GM23338 (cell line): Measurements from ENCODE around the gene MAP3K10. TPM values are rescaled to one million over a fixed set of nuclear protein-coding genes. Genes with fewer than 3 reads are reported as not detected.

Experiments
- ATAC-seq: fragments of 200-7000 bp; cut with Tn5 transposase; 3 replicates; pipeline ENCODE4 v1.9.1; 2020
- DNase-seq: peaks from one replicate; pipeline ENCODE4 v3.0.0-alpha.2; 2015; ENCODE audit warnings: low spot score
- H2AFZ ChIP-seq: fragments of 200-600 bp; sonication (generic); 2 replicates; pipeline ENCODE4 v1.8.0; 2016; ENCODE audit warnings: antibody characterized with exemption, mild to moderate bottlenecking, moderate library complexity
- H3F3A ChIP-seq: fragments of 200-600 bp; sonication (generic); replicated peaks from 2 replicates; pipeline ENCODE4 v1.8.0; 2017; ENCODE audit warnings: antibody characterized with exemption, mixed run types, low read depth
- H3K27ac ChIP-seq: fragments of 200-600 bp; sonication (generic); 2 replicates; pipeline ENCODE4 v1.6.1; 2016; ENCODE audit warnings: low read depth
- H3K27me3 ChIP-seq: fragments of 200-600 bp; sonication (generic); 2 replicates; pipeline ENCODE4 v1.8.0; 2016; ENCODE audit warnings: mild to moderate bottlenecking, mixed run types, moderate library complexity; ENCODE audit not compliant: insufficient read depth
- H3K36me3 ChIP-seq: fragments of 200-600 bp; sonication (generic); 2 replicates; pipeline ENCODE4 v1.8.0; 2016; ENCODE audit warnings: mild to moderate bottlenecking; ENCODE audit not compliant: insufficient read depth
- H3K4me1 ChIP-seq: fragments of 200-600 bp; sonication (generic); 2 replicates; pipeline ENCODE4 v1.8.0; 2016; ENCODE audit warnings: mild to moderate bottlenecking, moderate library complexity; ENCODE audit not compliant: insufficient read depth
- H3K4me2 ChIP-seq: fragments of 200-600 bp; sonication (generic); 2 replicates; pipeline ENCODE4 v1.7.1; 2017; ENCODE audit warnings: mixed run types
- H3K4me3 ChIP-seq: fragments of 200-600 bp; sonication (generic); 2 replicates; pipeline ENCODE4 v1.6.1; 2016; ENCODE audit warnings: mixed run types
- H3K79me2 ChIP-seq: fragments of 200-600 bp; sonication (generic); replicated peaks from 2 replicates; pipeline ENCODE4 v1.8.0; 2017; ENCODE audit warnings: mild to moderate bottlenecking; ENCODE audit not compliant: insufficient read depth
- H3K9me2 ChIP-seq: fragments of 200-600 bp; sonication (generic); 2 replicates; pipeline ENCODE4 v1.8.0; 2017; ENCODE audit not compliant: insufficient read depth
- H4K20me1 ChIP-seq: fragments of 200-600 bp; sonication (generic); replicated peaks from 2 replicates; pipeline ENCODE4 v1.8.0; 2017; ENCODE audit warnings: mild to moderate bottlenecking; ENCODE audit not compliant: insufficient read depth
- H3K27ac Mint-ChIP-seq: 2 replicates; pipeline ENCODE4 v1.8.0; 2020; ENCODE audit warnings: inconsistent platforms, mild to moderate bottlenecking, moderate library complexity, mixed read lengths
- H3K27me3 Mint-ChIP-seq: 3 replicates; pipeline ENCODE4 v1.8.0; 2022; ENCODE audit warnings: low read depth, mild to moderate bottlenecking, moderate library complexity, mixed read lengths, inconsistent platforms; ENCODE audit not compliant: insufficient read depth, poor library complexity
- H3K36me3 Mint-ChIP-seq: 3 replicates; pipeline ENCODE4 v1.8.0; 2021; ENCODE audit warnings: low read depth, mild to moderate bottlenecking, inconsistent platforms, moderate library complexity, mixed read lengths
- H3K4me1 Mint-ChIP-seq: 3 replicates; pipeline ENCODE4 v1.8.0; 2020; ENCODE audit warnings: mild to moderate bottlenecking, inconsistent platforms, mixed read lengths
- H3K4me3 Mint-ChIP-seq: 3 replicates; pipeline ENCODE4 v1.8.0; 2021; ENCODE audit warnings: moderate library complexity, mild to moderate bottlenecking, inconsistent platforms, mixed read lengths
- H3K9me3 Mint-ChIP-seq: 3 replicates; pipeline ENCODE4 v1.8.0; 2020; ENCODE audit warnings: moderate library complexity, mild to moderate bottlenecking, inconsistent platforms, mixed read lengths
- CREB1 ChIP-seq: fragments of 250-450 bp; sonication (Bioruptor Pico); IDR thresholded peaks from 2 replicates; pipeline ENCODE4 v1.5.0; 2020; ENCODE audit warnings: low read depth, mild to moderate bottlenecking, moderate library complexity
- EZH2phosphoT487 ChIP-seq: fragments of 200-600 bp; sonication (generic); IDR thresholded peaks from one replicate; pipeline ENCODE4 v1.8.1; 2018; ENCODE audit warnings: antibody characterized with exemption; ENCODE audit not compliant: unreplicated experiment
- STAT1 ChIP-seq: IDR thresholded peaks from one replicate; pipeline ENCODE4 v1.6.1; 2016; ENCODE audit warnings: antibody characterized with exemption; ENCODE audit not compliant: unreplicated experiment
- ZNF114 ChIP-seq: fragments of 250-450 bp; sonication (Bioruptor Pico); IDR thresholded peaks from 2 replicates; pipeline ENCODE4 v1.5.0; 2020; ENCODE audit warnings: mild to moderate bottlenecking, moderate library complexity
- ZNF331 ChIP-seq: fragments of 250-450 bp; sonication (Bioruptor Pico); IDR thresholded peaks from 2 replicates; pipeline ENCODE4 v1.5.0; 2020; ENCODE audit warnings: low read depth, mild to moderate bottlenecking, moderate library complexity
- polyA plus RNA-seq: library from polyadenylated mRNA; unstranded; fragments of >200 nt; fragmentation: Nextera tagmentation; extraction: Ambion mirVana; gene quantifications from 2 replicates; pipeline ENCODE4 v1.2.1, GENCODE V29; 2016
- total RNA-seq: library from RNA; depleted of rRNA; stranded (reverse); fragments of >200 nt; shearing (Covaris generic); gene quantifications from 2 replicates; pipeline ENCODE4 v1.2.3, GENCODE V29; 2014
- TF ChIP-seq, protein P1 (sequence below): IDR thresholded peaks from one replicate; pipeline ENCODE4 v1.6.1; 2018; ENCODE audit warnings: antibody characterized with exemption; ENCODE audit not compliant: unreplicated experiment
- TF ChIP-seq, protein P2 (sequence below): IDR thresholded peaks from 2 replicates; pipeline ENCODE4 v1.6.1; 2016; ENCODE audit warnings: antibody characterized with exemption
- TF ChIP-seq, protein P3 (sequence below): fragments of 250-450 bp; sonication (Bioruptor Pico); IDR thresholded peaks from 2 replicates; pipeline ENCODE4 v1.5.0; 2020; ENCODE audit warnings: mild to moderate bottlenecking, moderate library complexity

Gene MAP3K10
- total and polyA plus RNA-seq, 2 experiments from 2014 or later, result 5.9 to 13.7 TPM

DNA sequence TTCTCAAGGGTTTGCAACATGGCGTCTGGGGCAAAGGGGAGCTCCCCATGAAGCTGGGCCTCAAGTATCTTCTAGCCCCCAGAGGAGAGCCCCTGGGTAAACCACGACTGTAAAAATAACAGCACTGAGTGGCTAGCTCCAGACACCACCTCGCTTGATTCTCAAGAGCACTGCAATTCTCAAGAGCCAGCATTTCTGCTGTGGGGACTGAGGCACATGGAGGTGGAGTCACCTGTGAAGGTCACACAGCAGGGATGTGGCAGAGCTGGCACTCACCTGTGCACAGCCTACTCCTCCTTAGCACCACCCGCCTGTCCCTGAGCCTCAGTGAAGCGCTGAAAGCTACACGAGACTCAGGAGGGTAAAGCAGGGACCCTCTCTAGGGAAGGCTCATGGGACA, 56.0 kb downstream of the MAP3K10 start:
- TF ChIP-seq, protein P1, sequence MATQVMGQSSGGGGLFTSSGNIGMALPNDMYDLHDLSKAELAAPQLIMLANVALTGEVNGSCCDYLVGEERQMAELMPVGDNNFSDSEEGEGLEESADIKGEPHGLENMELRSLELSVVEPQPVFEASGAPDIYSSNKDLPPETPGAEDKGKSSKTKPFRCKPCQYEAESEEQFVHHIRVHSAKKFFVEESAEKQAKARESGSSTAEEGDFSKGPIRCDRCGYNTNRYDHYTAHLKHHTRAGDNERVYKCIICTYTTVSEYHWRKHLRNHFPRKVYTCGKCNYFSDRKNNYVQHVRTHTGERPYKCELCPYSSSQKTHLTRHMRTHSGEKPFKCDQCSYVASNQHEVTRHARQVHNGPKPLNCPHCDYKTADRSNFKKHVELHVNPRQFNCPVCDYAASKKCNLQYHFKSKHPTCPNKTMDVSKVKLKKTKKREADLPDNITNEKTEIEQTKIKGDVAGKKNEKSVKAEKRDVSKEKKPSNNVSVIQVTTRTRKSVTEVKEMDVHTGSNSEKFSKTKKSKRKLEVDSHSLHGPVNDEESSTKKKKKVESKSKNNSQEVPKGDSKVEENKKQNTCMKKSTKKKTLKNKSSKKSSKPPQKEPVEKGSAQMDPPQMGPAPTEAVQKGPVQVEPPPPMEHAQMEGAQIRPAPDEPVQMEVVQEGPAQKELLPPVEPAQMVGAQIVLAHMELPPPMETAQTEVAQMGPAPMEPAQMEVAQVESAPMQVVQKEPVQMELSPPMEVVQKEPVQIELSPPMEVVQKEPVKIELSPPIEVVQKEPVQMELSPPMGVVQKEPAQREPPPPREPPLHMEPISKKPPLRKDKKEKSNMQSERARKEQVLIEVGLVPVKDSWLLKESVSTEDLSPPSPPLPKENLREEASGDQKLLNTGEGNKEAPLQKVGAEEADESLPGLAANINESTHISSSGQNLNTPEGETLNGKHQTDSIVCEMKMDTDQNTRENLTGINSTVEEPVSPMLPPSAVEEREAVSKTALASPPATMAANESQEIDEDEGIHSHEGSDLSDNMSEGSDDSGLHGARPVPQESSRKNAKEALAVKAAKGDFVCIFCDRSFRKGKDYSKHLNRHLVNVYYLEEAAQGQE, result no peak
- H3K4me1 ChIP-seq, result no peaks in the 10 kb centered on the region
- no peaks in the 10 kb centered on the region for H3K9me2 ChIP-seq

DNA sequence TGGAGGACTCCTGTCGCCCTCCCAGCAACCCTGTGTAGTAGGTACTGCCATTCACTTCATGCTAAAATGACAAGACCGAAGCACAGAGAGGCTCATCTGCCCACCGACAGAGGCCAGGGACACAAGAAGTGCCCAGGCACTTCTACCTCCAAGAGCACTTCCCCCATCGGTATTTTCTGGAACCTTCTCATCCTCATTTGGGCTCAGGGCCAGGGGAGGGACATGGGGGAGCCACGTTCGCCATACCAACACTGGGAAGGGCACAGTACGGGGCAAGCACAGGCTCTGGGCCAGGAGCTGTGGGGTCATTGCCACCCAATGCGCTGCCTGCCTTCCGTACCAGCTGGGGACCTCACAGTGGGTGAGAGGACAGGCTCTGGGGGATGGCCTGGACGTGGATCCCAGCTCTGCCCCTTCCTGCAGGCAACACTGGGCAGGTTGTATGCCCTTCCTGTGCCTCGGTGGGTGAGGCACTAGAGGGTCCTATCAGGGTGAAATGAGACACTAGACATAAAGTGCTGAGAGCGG, 56.6 kb downstream of the MAP3K10 start:
- H3K9me2 ChIP-seq, result no peaks in the 10 kb centered on the region
- H3K9me3 Mint-ChIP-seq, result no peaks in the 10 kb centered on the region
- no peak overlapping the region for H3K27ac ChIP-seq
- H3K36me3 Mint-ChIP-seq, result peaks cover 4% of the 10 kb centered on the region; the same call in 2 of the 3 replicates
- H3K4me3 Mint-ChIP-seq, result no peak overlapping the region
- H3K27ac Mint-ChIP-seq, result peak overlapping the region; percentile 71; the same call in 1 of the 2 replicates
- H3K36me3 ChIP-seq, result no peaks in the 10 kb centered on the region; the same call in 1 of the 2 replicates
- no peaks in the 10 kb centered on the region for H3F3A ChIP-seq
- H3K4me3 ChIP-seq, result no peak overlapping the region
- peaks cover 7% of the 10 kb centered on the region for H3K27me3 Mint-ChIP-seq
- H4K20me1 ChIP-seq, result peaks cover 6% of the 10 kb centered on the region; the same call in 1 of the 2 replicates
- H3K4me1 ChIP-seq, result peaks cover 2% of the 10 kb centered on the region; the same call in 1 of the 2 replicates
- H3K27me3 ChIP-seq, result no peaks in the 10 kb centered on the region
- no peak overlapping the region for H3K4me2 ChIP-seq
- no peaks in the 10 kb centered on the region; the same call in 1 of the 2 replicates for H3K79me2 ChIP-seq
- no peak overlapping the region for H2AFZ ChIP-seq
- peaks cover 13% of the 10 kb centered on the region for H3K4me1 Mint-ChIP-seq
- DNase-seq (no peak), ATAC-seq (no peak)
- TF ChIP-seq EZH2phosphoT487, result no peak
- TF ChIP-seq STAT1, result no peak
- TF ChIP-seq, protein P2, sequence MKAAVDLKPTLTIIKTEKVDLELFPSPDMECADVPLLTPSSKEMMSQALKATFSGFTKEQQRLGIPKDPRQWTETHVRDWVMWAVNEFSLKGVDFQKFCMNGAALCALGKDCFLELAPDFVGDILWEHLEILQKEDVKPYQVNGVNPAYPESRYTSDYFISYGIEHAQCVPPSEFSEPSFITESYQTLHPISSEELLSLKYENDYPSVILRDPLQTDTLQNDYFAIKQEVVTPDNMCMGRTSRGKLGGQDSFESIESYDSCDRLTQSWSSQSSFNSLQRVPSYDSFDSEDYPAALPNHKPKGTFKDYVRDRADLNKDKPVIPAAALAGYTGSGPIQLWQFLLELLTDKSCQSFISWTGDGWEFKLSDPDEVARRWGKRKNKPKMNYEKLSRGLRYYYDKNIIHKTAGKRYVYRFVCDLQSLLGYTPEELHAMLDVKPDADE, result no peak
- TF ChIP-seq, protein P3, sequence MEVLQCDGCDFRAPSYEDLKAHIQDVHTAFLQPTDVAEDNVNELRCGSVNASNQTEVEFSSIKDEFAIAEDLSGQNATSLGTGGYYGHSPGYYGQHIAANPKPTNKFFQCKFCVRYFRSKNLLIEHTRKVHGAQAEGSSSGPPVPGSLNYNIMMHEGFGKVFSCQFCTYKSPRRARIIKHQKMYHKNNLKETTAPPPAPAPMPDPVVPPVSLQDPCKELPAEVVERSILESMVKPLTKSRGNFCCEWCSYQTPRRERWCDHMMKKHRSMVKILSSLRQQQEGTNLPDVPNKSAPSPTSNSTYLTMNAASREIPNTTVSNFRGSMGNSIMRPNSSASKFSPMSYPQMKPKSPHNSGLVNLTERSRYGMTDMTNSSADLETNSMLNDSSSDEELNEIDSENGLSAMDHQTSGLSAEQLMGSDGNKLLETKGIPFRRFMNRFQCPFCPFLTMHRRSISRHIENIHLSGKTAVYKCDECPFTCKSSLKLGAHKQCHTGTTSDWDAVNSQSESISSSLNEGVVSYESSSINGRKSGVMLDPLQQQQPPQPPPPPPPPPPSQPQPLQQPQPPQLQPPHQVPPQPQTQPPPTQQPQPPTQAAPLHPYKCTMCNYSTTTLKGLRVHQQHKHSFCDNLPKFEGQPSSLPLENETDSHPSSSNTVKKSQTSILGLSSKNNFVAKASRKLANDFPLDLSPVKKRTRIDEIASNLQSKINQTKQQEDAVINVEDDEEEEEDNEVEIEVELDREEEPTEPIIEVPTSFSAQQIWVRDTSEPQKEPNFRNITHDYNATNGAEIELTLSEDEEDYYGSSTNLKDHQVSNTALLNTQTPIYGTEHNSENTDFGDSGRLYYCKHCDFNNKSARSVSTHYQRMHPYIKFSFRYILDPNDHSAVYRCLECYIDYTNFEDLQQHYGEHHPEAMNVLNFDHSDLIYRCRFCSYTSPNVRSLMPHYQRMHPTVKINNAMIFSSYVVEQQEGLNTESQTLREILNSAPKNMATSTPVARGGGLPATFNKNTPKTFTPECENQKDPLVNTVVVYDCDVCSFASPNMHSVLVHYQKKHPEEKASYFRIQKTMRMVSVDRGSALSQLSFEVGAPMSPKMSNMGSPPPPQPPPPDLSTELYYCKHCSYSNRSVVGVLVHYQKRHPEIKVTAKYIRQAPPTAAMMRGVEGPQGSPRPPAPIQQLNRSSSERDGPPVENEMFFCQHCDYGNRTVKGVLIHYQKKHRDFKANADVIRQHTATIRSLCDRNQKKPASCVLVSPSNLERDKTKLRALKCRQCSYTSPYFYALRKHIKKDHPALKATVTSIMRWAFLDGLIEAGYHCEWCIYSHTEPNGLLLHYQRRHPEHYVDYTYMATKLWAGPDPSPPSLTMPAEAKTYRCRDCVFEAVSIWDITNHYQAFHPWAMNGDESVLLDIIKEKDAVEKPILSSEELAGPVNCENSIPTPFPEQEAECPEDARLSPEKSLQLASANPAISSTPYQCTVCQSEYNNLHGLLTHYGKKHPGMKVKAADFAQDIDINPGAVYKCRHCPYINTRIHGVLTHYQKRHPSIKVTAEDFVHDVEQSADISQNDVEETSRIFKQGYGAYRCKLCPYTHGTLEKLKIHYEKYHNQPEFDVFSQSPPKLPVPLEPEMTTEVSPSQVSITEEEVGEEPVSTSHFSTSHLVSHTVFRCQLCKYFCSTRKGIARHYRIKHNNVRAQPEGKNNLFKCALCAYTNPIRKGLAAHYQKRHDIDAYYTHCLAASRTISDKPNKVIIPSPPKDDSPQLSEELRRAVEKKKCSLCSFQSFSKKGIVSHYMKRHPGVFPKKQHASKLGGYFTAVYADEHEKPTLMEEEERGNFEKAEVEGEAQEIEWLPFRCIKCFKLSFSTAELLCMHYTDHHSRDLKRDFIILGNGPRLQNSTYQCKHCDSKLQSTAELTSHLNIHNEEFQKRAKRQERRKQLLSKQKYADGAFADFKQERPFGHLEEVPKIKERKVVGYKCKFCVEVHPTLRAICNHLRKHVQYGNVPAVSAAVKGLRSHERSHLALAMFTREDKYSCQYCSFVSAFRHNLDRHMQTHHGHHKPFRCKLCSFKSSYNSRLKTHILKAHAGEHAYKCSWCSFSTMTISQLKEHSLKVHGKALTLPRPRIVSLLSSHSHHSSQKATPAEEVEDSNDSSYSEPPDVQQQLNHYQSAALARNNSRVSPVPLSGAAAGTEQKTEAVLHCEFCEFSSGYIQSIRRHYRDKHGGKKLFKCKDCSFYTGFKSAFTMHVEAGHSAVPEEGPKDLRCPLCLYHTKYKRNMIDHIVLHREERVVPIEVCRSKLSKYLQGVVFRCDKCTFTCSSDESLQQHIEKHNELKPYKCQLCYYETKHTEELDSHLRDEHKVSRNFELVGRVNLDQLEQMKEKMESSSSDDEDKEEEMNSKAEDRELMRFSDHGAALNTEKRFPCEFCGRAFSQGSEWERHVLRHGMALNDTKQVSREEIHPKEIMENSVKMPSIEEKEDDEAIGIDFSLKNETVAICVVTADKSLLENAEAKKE (CRISPR knock-in tag), result no peak
- no peak for TF ChIP-seq ZNF331 (CRISPR knock-in tag)
- TF ChIP-seq CREB1 (CRISPR knock-in tag), result no peak
- no peak for TF ChIP-seq ZNF114

More for the DNA sequence above, 56.0 kb downstream of the MAP3K10 start:
- Mint-ChIP-seq H3K27me3 (peaks cover 7% of the 10 kb centered on the region), H3K4me3 (no peak overlapping the region), H3K4me1 (peaks cover 7% of the 10 kb centered on the region), H3K27ac (no peak overlapping the region), H3K36me3 (peaks cover 4% of the 10 kb centered on the region; the same call in 2 of the 3 replicates), H3K9me3 (no peaks in the 10 kb centered on the region)
- DNase-seq (no peak), ATAC-seq (no peak)
- Histone ChIP-seq H3K4me3 (no peak overlapping the region), H2AFZ (no peak overlapping the region), H3K36me3 (no peaks in the 10 kb centered on the region; the same call in 1 of the 2 replicates), H3K27ac (no peak overlapping the region), H3K79me2 (no peaks in the 10 kb centered on the region; the same call in 1 of the 2 replicates), H3F3A (no peaks in the 10 kb centered on the region), H4K20me1 (peaks cover 6% of the 10 kb centered on the region; the same call in 1 of the 2 replicates), H3K4me2 (no peak overlapping the region), H3K27me3 (no peaks in the 10 kb centered on the region)
